ENCODE measurements around the gene ERBB4.

DNA sequence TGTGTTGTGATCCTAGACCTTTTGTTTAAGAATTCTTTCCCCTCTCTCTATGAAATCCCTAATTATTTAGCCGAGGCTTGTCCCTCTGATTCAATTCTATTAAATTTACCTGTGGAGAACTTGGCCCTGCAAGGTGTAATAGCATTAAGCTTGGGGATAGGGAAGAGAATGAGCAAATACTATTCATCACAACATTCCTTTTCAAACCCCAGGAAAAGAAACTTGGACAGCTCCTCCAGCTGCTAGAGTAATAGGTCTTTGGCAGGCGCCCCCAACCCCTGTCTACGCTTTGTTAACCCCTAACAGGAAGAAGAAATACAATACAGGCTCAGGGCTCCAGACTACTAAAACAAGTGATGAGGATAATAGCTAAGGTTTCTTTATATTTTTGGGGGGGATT lies 1025.2 kb downstream of the ERBB4 start:
- TF ChIP-seq, protein P1, sequence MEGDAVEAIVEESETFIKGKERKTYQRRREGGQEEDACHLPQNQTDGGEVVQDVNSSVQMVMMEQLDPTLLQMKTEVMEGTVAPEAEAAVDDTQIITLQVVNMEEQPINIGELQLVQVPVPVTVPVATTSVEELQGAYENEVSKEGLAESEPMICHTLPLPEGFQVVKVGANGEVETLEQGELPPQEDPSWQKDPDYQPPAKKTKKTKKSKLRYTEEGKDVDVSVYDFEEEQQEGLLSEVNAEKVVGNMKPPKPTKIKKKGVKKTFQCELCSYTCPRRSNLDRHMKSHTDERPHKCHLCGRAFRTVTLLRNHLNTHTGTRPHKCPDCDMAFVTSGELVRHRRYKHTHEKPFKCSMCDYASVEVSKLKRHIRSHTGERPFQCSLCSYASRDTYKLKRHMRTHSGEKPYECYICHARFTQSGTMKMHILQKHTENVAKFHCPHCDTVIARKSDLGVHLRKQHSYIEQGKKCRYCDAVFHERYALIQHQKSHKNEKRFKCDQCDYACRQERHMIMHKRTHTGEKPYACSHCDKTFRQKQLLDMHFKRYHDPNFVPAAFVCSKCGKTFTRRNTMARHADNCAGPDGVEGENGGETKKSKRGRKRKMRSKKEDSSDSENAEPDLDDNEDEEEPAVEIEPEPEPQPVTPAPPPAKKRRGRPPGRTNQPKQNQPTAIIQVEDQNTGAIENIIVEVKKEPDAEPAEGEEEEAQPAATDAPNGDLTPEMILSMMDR (conservative IDR thresholded peaks at IDR 0.05; ENCODE audit: low read length), result no peak
- TF ChIP-seq EZH2phosphoT487 (IDR thresholded peaks at IDR 0.05; ENCODE audit: borderline replicate concordance), result no peak
